ENCODE measurements around the gene HDHD3. TPM values are rescaled to one million over a fixed set of nuclear protein-coding genes. Genes with fewer than 3 reads are reported as not detected.
A peak's percentile ranks its signal among the peaks of the same experiment; 100 is the strongest.

The HDHD3 gene
- polyA plus RNA-seq, 3 donors: 8.3 to 12.0 (median 9.2) TPM

DNA sequence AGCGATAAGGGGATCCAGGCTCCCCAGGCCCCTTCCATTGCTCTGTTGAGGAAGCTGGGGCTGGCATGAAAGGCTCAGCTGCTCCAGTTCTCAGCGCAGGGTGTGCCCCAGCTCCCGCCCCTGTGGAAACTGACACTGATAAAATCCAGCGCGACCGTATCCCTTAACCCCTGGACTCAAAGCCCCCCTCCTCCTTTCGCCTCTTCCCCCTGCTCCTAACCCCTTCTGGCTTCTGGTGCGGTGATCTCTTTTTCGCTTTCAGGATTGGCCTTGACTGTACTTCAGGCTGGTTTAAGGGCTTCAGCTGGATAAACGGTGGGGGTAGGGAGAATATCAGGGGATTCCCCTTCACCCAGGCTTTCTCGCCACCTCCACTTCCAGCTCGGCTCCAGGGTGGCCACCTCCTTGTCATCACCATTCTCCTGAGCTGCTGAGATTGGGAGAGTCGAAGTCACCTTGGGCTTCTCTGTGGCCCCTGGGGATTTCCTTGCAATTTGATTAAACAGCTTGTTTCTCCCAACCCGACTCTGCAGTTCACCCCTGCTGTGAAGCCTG is 26.6 kb downstream of the HDHD3 start:
- Histone ChIP-seq H4K20me1 (ENCODE audit: insufficient read depth, low read length) (no peaks in the 10 kb centered on the region), H3K4me3 (replicated peaks in 1 of 3; ENCODE audit: low read depth in 2 of 3, low read length in 3 of 3) (peak overlapping the region; percentile 25 to 80 (median 61)), H3K9me3 (replicated peaks in 1 of 2; ENCODE audit: control insufficient read depth in 1 of 2, insufficient read depth in 1 of 2, low read length in 2 of 2) (no peaks in the 10 kb centered on the region), H3K36me3 (replicated peaks in 1 of 2; ENCODE audit: control insufficient read depth in 1 of 2, insufficient read depth in 2 of 2, low read length in 2 of 2) (no peaks in the 10 kb centered on the region), H3K4me2 (replicated peaks; ENCODE audit: extremely low read depth, low read length, poor library complexity, severe bottlenecking) (peak overlapping the region; percentile 93), H3K79me2 (ENCODE audit: insufficient read depth, low read length) (no peaks in the 10 kb centered on the region), H2AFZ (ENCODE audit: insufficient read depth, low read depth, low read length, poor library complexity, severe bottlenecking) (peak overlapping the region; percentile 85), H3K27me3 (ENCODE audit: control insufficient read depth in 2 of 2, insufficient read depth in 2 of 2, low read length in 2 of 2) (peaks cover 0 to 3% of the 10 kb centered on the region in 2 donors), H3K4me1 (ENCODE audit: control insufficient read depth in 1 of 2, insufficient read depth in 2 of 2, low read length in 2 of 2) (peaks cover 19 to 21% of the 10 kb centered on the region in 2 donors), H3K9ac (ENCODE audit: insufficient read depth, low read length, poor library complexity, severe bottlenecking) (peak overlapping the region; percentile 53), H3K27ac (ENCODE audit: low read depth in 1 of 2, low read length in 2 of 2) (peak overlapping the region in 1 of 2 donors; percentile 16)
- intact Hi-C loops (cut with micrococcal nuclease): no loop called here
- Mint-ChIP-seq H3K36me3 (no peaks in the 10 kb centered on the region), H3K9me3 (no peaks in the 10 kb centered on the region), H3K27ac (peak overlapping the region in 4 of 7 donors; percentile 40 to 67 (median 64)), H3K4me1 (peaks cover 30% of the 10 kb centered on the region), H3K27me3 (ENCODE audit: low read depth in 3 of 3) (peaks cover 8 to 14% (median 12%) of the 10 kb centered on the region in 3 donors), H3K4me3 (peak overlapping the region; percentile 86 to 94)
- DNase-seq: no peak
- TF ChIP-seq, protein P1, sequence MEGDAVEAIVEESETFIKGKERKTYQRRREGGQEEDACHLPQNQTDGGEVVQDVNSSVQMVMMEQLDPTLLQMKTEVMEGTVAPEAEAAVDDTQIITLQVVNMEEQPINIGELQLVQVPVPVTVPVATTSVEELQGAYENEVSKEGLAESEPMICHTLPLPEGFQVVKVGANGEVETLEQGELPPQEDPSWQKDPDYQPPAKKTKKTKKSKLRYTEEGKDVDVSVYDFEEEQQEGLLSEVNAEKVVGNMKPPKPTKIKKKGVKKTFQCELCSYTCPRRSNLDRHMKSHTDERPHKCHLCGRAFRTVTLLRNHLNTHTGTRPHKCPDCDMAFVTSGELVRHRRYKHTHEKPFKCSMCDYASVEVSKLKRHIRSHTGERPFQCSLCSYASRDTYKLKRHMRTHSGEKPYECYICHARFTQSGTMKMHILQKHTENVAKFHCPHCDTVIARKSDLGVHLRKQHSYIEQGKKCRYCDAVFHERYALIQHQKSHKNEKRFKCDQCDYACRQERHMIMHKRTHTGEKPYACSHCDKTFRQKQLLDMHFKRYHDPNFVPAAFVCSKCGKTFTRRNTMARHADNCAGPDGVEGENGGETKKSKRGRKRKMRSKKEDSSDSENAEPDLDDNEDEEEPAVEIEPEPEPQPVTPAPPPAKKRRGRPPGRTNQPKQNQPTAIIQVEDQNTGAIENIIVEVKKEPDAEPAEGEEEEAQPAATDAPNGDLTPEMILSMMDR (IDR thresholded peaks at IDR 0.05): no peak
- 0% methylated on average over 6 of the region's 14 CpGs for WGBS (ENCODE audit: insufficient coverage)

DNA sequence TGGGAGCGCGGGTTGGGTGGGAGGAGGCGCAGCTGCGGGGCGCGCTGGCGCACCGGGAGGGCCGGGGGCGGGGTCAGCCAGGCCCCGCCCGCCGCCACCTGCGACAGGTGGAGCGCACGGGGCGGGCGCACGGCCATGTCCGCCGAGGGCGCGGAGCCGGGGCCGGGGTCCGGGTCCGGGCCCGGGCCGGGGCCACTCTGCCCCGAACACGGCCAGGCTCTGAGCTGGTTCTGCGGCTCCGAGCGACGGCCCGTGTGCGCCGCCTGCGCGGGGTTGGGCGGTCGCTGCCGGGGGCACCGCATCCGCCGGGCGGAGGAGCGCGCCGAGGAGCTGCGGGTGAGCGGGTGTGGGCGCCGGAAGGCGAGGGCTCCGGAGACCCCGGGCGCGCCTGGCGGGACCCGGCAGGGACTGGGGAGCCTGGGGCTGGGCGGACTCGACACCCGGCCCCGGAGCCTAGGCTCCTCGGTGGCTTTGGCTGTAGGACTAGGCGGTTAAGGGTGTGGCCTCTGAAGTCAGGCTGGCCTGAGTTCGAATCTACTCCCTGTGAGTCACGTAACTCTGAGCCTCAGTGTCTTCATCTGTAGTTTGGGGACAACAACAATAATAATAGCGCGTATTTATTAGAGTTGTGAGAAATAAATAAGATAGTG is 27.2 kb downstream of the HDHD3 start, which contains the start of gene BSPRY:
Gene BSPRY, plus strand, starts transcription at position 97 of the 650 bp plus-strand sequence. Its CDS starts 39 bp downstream, at position 136.
- Histone ChIP-seq H3K27ac (ENCODE audit: low read depth in 1 of 2, low read length in 2 of 2) (peak within 1 kb of the TSS in 1 of 2 donors; percentile 16), H3K4me3 (replicated peaks in 1 of 3; ENCODE audit: low read depth in 2 of 3, low read length in 3 of 3) (peak within 1 kb of the TSS; percentile 25 to 80 (median 61)), H3K27me3 (ENCODE audit: control insufficient read depth in 2 of 2, insufficient read depth in 2 of 2, low read length in 2 of 2) (peaks cover 0 to 3% of the 10 kb centered on the region in 2 donors), H3K9ac (ENCODE audit: insufficient read depth, low read length, poor library complexity, severe bottlenecking) (peak within 1 kb of the TSS; percentile 53), H3K4me2 (replicated peaks; ENCODE audit: extremely low read depth, low read length, poor library complexity, severe bottlenecking) (peak within 1 kb of the TSS; percentile 93), H3K4me1 (ENCODE audit: control insufficient read depth in 1 of 2, insufficient read depth in 2 of 2, low read length in 2 of 2) (peaks cover 19 to 21% of the 10 kb centered on the region in 2 donors), H4K20me1 (ENCODE audit: insufficient read depth, low read length) (no peaks in the 10 kb centered on the region), H2AFZ (ENCODE audit: insufficient read depth, low read depth, low read length, poor library complexity, severe bottlenecking) (peak within 1 kb of the TSS; percentile 85), H3K36me3 (replicated peaks in 1 of 2; ENCODE audit: control insufficient read depth in 1 of 2, insufficient read depth in 2 of 2, low read length in 2 of 2) (no peaks in the 10 kb centered on the region), H3K9me3 (replicated peaks in 1 of 2; ENCODE audit: control insufficient read depth in 1 of 2, insufficient read depth in 1 of 2, low read length in 2 of 2) (no peaks in the 10 kb centered on the region), H3K79me2 (ENCODE audit: insufficient read depth, low read length) (no peaks in the 10 kb centered on the region)
- peak in 1 of 3 donors; percentile 27 for DNase-seq
- Mint-ChIP-seq H3K4me3 (peak within 1 kb of the TSS; percentile 86 to 94), H3K9me3 (no peaks in the 10 kb centered on the region), H3K27me3 (ENCODE audit: low read depth in 3 of 3) (peaks cover 8 to 14% (median 12%) of the 10 kb centered on the region in 3 donors), H3K4me1 (peaks cover 30% of the 10 kb centered on the region), H3K36me3 (no peaks in the 10 kb centered on the region), H3K27ac (peak within 1 kb of the TSS in 4 of 7 donors; percentile 40 to 67 (median 64))
- WGBS (ENCODE audit: insufficient coverage): under 1% methylated on average over 69 of the region's 71 CpGs
- intact Hi-C loops (cut with micrococcal nuclease): loop anchor here in 1 of 2 donors (10.0 kb wide), 1 partner anchor 55 kb away; the partner anchor contains the start of gene ALAD
- TF ChIP-seq, protein P1 (IDR thresholded peaks at IDR 0.05): no peak

Measured in CD14-positive monocyte (primary cell).